UCSD-AML1 (cell line): ENCODE measurements around the gene EPB41L4A.
"Not testable (repeated sequence)": the region's sequence is repeated elsewhere in the genome, so short reads cannot be mapped to it uniquely, and the experiment has no call there.

ENCODE experiments used
- DNase-seq: peaks from one replicate; lab custom pipeline; 2025; ENCODE audit not compliant: unreplicated experiment; lab: John Stamatoyannopoulos, UW

The EPB41L4A gene

DNA sequence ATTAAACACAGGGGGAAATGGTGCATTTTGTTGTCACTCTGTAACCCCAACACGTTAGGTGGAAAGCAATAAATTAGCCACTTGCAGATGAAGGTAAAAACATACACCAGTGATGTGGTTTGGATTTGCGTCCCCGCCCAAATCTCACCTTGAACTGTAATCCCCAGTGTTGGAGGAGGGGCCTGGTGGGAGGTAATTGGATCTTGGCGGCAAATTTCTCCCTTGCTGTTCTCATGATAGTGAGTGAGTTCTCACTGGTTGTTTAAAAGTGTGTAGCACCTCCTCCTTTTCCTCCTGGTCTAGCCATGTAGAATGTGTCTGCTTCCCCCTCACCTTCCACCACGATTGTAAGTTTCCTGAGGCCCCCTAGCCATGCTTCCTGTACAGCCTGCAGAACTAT is 17.2 kb downstream of the EPB41L4A start:
- no peak for DNase-seq

GRCh38 chr5:112397690-112398089 is 21.4 kb downstream of the EPB41L4A start:
- DNase-seq, result no peak

DNA sequence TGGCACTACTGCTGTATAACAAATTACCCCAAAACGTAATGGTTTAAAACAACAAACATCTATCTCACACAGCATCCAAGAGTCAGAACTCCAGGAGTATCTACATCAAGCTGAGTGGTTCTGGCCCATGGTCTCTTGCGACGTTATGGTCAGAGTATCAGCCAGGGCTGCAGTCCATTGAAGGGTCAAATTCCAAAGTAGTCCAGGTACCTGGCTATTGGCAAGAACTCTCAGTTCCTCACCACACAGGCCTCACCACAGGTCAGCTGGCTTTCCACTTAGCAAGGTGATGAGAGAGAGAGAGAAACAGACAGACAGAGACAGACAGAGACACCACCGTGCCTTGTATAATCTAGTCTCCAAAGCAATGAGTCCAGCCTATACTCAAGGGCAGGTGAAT is 22.6 kb downstream of the EPB41L4A start:
- DNase-seq, result no peak

- not testable (repeated sequence) for DNase-seq
These were observed 23.8 kb downstream of the EPB41L4A start for GRCh38 chr5:112395299-112395698.

GRCh38 chr5:112390327-112390726 is 28.8 kb downstream of the EPB41L4A start:
- no peak for DNase-seq

DNA sequence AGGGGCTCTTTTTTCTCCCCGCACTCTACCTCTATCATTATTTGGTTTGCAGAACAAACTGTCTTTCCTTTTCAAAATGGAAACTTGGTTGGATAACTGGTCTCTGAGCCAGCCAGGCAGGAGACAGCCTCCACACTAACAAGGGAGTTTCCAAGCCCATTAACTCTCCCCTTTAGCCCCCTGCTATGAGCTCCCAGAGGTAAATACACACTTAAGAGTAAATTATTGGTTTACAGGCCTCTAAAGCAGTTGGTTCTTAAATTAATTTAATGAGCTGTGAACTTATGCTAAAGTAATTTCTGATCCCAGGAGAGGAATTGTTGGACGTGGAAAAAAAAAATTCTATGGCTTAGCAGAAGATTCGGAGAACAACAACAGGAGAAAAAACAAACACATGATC is 30.3 kb downstream of the EPB41L4A start:
- no peak for DNase-seq

DNA sequence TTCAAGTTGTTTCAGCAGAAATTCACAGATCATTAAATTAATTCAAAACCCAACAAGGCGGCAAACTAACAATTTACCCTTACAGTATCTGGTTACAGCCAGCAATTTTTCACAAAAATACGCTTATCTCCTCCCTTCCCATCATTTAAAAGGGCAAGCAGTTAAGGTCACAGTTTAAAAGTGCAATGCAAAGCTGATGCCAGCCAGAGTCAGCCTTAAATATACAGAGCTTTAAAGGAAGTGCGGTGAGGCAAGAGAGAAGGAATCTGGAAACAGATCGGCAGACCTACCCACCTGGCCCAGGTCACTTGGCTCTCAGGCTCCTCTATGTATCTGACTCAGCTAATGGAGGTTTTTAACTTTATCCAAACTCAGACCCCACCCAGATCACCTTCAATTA is 31.0 kb downstream of the EPB41L4A start:
- DNase-seq, result no peak

DNA sequence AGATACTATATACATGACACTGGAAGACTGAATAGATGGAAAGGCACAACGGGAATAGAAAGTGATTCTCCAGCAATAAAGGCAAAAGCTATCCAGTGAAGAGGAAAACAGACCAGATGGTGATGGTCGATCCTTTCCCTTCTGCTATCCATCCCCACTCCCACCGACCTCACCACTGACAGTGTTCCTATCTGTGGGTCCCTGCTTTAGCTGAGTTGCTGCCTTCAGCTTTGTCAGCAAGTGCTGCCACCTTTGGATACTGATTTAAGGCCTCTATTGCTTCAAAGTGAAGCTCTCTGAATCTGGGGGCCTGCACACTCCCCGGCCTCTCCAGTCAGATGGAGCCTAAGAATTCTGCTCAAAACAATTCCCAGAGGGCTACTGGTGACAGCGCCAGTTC is 32.3 kb downstream of the EPB41L4A start:
- no peak for DNase-seq

- no peak for DNase-seq
These were observed 33.1 kb downstream of the EPB41L4A start for GRCh38 chr5:112385969-112386368.

DNA sequence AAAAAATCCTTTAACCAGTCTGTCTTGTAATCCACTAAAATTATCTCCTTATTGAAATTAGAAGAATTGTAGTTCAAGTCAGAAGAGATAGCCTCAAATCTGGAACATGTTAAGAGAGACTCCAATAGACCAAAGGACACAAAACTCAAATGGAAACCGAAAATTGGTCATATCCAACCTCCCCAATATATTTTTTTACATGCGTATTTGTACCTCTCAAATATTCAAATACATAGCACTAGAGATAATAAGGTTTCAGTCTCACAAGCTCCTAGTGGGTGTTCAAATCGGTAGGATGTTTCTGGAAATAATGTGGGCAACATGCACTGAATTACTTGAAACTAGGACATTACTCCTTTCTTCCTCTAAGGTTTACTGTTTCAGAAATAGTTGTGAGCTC is 33.5 kb downstream of the EPB41L4A start:
- no peak for DNase-seq

DNA sequence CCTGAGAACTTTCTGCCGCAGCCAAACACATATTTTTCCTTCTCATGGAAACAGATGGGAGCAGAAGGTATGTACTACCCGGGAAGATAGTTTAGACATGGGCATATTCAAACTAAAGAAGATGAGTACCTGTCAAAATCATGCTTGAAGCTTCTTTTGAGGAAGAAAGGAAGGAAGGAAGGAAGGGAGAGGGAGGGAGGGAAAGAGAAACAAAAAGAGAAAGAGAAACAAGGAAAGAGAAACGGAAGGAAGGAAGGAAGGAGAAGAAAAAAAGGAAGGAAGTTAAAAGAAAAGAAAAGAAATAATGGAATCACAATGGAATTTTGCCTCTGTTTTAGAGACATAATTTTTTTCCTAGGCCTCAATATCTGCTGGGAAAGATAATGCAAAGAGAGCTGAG is 34.6 kb downstream of the EPB41L4A start:
- DNase-seq, result no peak

DNA sequence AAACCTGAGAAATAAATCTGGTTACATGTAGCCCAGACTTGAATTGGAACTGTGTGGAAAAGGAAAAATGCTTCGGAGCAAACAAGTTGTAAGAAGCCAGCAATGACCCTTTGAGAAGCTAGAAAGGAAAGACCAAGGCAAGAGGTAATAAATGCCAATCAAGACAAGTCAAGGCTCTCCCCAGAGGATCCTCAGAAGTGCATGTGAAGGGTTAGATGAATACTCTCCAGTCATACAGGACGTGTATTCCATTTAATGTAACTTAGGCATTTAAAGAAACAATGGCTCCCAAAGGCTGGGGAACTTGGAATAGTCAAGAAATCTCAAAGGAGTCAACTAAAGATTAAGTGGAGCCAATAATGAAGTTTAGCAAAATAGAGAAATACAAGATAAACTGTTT is 36.2 kb downstream of the EPB41L4A start:
- DNase-seq, result no peak

GRCh38 chr5:112381521-112381920 is 37.6 kb downstream of the EPB41L4A start:
- no peak for DNase-seq

DNA sequence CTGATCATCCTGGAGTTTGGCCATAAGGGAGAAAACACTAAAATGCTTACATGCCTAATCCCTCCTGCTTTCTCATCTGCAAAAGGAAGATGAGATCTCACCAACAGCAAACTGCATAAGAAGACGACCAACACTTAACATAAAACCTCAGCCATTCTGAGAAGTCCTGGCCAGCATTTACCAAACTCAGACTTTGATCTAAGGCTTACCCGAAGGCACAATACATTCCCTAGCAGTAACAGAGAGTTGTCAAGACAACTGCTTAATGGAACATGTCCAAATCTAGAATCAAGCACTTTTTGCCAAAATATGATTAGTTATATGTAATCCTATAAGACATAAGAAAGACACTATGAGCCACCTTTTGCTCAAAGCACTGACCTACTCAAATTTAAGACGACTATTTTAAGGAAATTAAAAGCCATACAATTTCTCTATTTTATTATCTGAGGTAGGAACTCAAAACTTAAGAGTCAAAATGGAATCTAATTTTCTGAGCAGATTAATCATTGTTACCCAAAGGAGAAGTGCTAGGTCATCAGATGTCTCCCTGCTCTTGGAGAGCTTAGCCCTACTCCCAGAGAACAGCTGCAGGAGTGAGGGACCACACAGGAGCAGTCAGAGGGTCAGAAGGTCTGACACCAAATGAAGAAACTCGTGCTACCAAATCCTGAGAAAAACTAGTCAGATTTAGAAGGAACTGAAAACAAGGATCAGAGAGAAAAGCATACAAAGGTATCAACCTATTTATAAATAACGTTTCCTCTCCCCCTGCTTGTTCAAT is 39.3 kb downstream of the EPB41L4A start:
- DNase-seq, result no peak

DNA sequence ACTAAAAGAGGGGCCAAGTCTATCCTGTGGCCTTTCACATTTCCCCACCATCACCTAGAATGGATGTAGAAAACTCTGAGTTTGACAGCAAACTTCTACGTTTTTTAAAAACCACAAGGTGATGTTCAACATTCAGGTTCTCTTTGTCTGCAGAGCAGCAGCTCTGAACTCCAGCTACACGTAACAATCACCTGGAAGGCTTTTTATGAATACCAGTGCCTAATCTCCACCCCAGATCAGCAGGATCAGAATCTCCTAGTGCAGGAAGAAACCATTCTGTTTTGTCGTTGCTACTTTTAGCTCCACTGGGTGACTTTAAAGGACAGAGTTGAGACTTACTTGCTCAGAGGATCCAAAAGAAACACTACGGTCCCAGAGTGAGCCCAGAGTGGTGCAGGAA is 44.3 kb downstream of the EPB41L4A start:
- DNase-seq, result no peak

DNA sequence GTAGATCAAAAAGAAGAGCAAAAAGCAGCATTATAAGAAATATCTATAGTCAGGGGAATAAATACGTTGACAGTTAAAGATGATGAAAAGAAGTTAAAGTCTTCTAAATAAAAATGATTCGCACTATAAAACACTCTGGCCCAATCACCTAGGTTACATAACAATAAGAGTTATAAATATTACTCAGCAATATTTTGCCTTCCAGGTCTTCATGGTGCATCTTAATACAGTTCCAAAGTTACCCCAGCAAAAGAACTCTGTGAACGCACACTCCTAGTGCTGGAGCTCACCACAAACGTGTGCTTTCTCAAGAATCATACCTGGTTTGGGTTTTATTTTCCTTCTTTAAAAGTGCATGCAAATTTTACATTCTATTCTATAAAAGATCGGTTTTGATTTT is 44.7 kb downstream of the EPB41L4A start:
- DNase-seq, result no peak

GRCh38 chr5:112373885-112374284 is 45.2 kb downstream of the EPB41L4A start:
- no peak for DNase-seq

- DNase-seq, result no peak
These were observed 46.5 kb downstream of the EPB41L4A start for GRCh38 chr5:112372543-112372942.

DNA sequence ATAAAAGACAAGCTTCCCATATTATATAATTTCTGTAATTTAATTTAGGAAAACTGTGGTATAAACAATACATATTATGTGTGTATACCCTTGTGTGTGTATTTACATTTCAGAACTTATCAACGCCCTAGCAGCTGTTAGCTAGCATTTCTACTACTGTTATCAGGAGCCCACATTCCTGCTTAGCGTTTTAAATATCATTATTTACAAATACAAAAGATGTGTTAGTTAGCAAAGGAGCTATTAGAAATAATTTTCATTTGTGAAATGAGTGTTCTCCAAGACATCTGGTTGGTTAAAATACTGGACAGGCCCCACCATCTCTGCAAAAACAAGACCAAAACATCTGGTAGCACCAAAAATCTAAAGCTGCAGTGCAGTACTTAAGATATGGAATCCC is 48.0 kb downstream of the EPB41L4A start:
- DNase-seq, result no peak

DNA sequence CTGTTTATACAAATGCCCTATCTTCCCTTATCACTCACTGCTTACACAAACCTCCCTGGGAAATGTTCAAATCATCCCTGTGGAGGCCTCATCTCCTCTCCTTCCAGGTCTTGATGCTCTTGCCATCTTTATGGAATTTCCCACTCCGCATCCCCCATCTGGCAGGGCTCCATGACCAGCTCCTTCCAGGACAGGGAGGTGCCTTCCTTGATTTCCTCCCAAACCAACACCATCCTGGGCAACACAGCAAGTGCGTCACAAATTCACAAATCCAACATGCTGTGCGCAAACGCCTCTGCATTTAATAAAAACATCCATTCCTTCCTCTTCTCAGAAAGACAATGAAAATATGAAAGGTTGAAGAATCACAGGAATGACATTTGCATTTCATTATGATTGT is 51.7 kb downstream of the EPB41L4A start:
- DNase-seq, result no peak

DNA sequence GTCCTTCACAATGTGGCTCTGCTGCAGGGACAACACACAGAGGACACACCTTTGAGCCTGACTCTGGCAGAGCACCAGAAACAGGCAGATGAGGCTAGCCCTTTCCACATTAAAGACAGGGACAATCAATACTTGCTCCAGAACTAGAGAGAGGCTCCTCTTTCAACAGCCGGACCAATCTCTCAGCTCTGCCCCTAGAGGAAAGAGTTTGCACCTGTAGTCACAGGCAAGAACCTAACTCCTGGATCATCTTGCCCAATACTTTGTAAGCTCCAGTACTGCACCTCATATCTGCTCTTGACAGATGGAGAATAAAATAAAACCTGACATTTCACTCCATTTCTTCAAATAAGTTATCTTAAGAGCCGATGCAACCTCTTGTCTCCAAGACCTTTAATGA is 52.1 kb downstream of the EPB41L4A start:
- DNase-seq, result no peak

GRCh38 chr5:112360740-112361139 is 58.3 kb downstream of the EPB41L4A start:
- DNase-seq, result not testable (repeated sequence)
